ENCODE results near the gene GNAT3. TPM values are rescaled to one million over a fixed set of nuclear protein-coding genes. Genes with fewer than 3 reads are reported as not detected.

Gene GNAT3
- total RNA-seq, 1 donor from 2014 or later, result not detected

GRCh38 chr7:80428161-80429054, 83.5 kb downstream of the GNAT3 start:
- peak; percentile 36 for DNase-seq (ENCODE audit: low read depth)

DNA sequence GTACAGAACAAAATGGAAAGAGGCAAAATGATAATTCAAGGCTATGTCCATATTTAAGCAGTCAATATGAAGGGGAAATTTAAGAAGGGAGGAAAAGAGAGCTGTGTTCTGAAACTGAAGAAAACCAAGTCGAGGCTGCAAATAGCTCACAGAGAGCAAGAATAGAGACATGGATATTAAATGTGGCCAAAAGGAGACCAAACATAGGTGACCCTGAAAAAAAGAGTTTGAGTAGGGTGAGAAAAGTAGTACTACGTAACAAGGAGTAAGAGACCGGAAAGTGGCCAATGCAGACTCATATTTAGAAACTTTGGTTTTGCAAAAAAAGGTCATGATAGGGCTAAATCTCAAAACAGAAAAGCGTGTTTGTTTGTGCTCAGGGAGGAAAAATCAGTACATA, 84.6 kb downstream of the GNAT3 start:
- no peak overlapping the region for H3K27ac ChIP-seq (ENCODE audit: low read depth, low read length)
- H3K4me1 ChIP-seq (ENCODE audit: insufficient read depth, low read length), result no peaks in the 10 kb centered on the region
- Mint-ChIP-seq H3K27ac (ENCODE audit: unreplicated experiment) (no peak overlapping the region), H3K4me3 (ENCODE audit: unreplicated experiment) (no peak overlapping the region), H3K4me1 (ENCODE audit: low read depth, unreplicated experiment) (no peaks in the 10 kb centered on the region), H3K9me3 (ENCODE audit: unreplicated experiment) (no peaks in the 10 kb centered on the region), H3K27me3 (ENCODE audit: low read depth, unreplicated experiment) (no peaks in the 10 kb centered on the region), H3K36me3 (ENCODE audit: low read depth, unreplicated experiment) (no peaks in the 10 kb centered on the region)
- no peaks in the 10 kb centered on the region for H3K27me3 ChIP-seq (ENCODE audit: insufficient read depth, low read length)
- FAIRE-seq, result peak; percentile 23
- TF ChIP-seq, protein P1, sequence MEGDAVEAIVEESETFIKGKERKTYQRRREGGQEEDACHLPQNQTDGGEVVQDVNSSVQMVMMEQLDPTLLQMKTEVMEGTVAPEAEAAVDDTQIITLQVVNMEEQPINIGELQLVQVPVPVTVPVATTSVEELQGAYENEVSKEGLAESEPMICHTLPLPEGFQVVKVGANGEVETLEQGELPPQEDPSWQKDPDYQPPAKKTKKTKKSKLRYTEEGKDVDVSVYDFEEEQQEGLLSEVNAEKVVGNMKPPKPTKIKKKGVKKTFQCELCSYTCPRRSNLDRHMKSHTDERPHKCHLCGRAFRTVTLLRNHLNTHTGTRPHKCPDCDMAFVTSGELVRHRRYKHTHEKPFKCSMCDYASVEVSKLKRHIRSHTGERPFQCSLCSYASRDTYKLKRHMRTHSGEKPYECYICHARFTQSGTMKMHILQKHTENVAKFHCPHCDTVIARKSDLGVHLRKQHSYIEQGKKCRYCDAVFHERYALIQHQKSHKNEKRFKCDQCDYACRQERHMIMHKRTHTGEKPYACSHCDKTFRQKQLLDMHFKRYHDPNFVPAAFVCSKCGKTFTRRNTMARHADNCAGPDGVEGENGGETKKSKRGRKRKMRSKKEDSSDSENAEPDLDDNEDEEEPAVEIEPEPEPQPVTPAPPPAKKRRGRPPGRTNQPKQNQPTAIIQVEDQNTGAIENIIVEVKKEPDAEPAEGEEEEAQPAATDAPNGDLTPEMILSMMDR (IDR thresholded peaks at IDR 0.05; ENCODE audit: insufficient read depth, low read depth, low read length), result no peak
- TF ChIP-seq EZH2 (IDR thresholded peaks at IDR 0.05; ENCODE audit: insufficient read depth, low read length), result no peak
- no peak overlapping the region for H3K4me3 ChIP-seq (ENCODE audit: insufficient read depth, low read depth, low read length)
- H3K4me2 ChIP-seq (ENCODE audit: low read length), result no peak overlapping the region
- no peaks in the 10 kb centered on the region for H3K9me3 ChIP-seq (ENCODE audit: insufficient read depth, low read depth, low read length)
- H4K20me1 ChIP-seq (ENCODE audit: insufficient read depth, low read length), result no peaks in the 10 kb centered on the region
- DNase-seq (ENCODE audit: low read depth), result no peak
- H3K36me3 ChIP-seq (ENCODE audit: insufficient read depth, low read length), result no peaks in the 10 kb centered on the region
- H3K9ac ChIP-seq (ENCODE audit: low read length), result no peak overlapping the region
- H2AFZ ChIP-seq (ENCODE audit: low read depth, low read length), result no peak overlapping the region
- no peaks in the 10 kb centered on the region for H3K79me2 ChIP-seq (ENCODE audit: insufficient read depth, low read length)

More at GRCh38 chr7:80428161-80429054, 83.5 kb downstream of the GNAT3 start:
- H3K9me3 Mint-ChIP-seq (ENCODE audit: unreplicated experiment), result no peaks in the 10 kb centered on the region
- H3K36me3 ChIP-seq (ENCODE audit: insufficient read depth, low read length), result no peaks in the 10 kb centered on the region
- H3K4me1 Mint-ChIP-seq (ENCODE audit: low read depth, unreplicated experiment), result no peaks in the 10 kb centered on the region
- TF ChIP-seq EZH2 (IDR thresholded peaks at IDR 0.05; ENCODE audit: insufficient read depth, low read length), result no peak
- TF ChIP-seq, protein P1 (IDR thresholded peaks at IDR 0.05; ENCODE audit: insufficient read depth, low read depth, low read length), result peak; percentile 72
- H3K27ac Mint-ChIP-seq (ENCODE audit: unreplicated experiment), result no peak overlapping the region
- no peaks in the 10 kb centered on the region for H4K20me1 ChIP-seq (ENCODE audit: insufficient read depth, low read length)
- no peak overlapping the region for H3K27ac ChIP-seq (ENCODE audit: low read depth, low read length)
- no peak overlapping the region for H2AFZ ChIP-seq (ENCODE audit: low read depth, low read length)
- H3K4me3 Mint-ChIP-seq (ENCODE audit: unreplicated experiment), result no peak overlapping the region
- no peaks in the 10 kb centered on the region for H3K36me3 Mint-ChIP-seq (ENCODE audit: low read depth, unreplicated experiment)
- H3K27me3 ChIP-seq (ENCODE audit: insufficient read depth, low read length), result no peaks in the 10 kb centered on the region
- no peak overlapping the region for H3K4me3 ChIP-seq (ENCODE audit: insufficient read depth, low read depth, low read length)
- peak; percentile 97 for FAIRE-seq
- H3K9ac ChIP-seq (ENCODE audit: low read length), result no peak overlapping the region
- peak overlapping the region; percentile 4 for H3K4me2 ChIP-seq (ENCODE audit: low read length)
- H3K27me3 Mint-ChIP-seq (ENCODE audit: low read depth, unreplicated experiment), result no peaks in the 10 kb centered on the region
- H3K79me2 ChIP-seq (ENCODE audit: insufficient read depth, low read length), result no peaks in the 10 kb centered on the region
- no peaks in the 10 kb centered on the region for H3K9me3 ChIP-seq (ENCODE audit: insufficient read depth, low read depth, low read length)
- no peaks in the 10 kb centered on the region for H3K4me1 ChIP-seq (ENCODE audit: insufficient read depth, low read length)

- Histone ChIP-seq H3K79me2 (ENCODE audit: insufficient read depth, low read length) (no peaks in the 10 kb centered on the region), H3K9me3 (ENCODE audit: insufficient read depth, low read depth, low read length) (no peaks in the 10 kb centered on the region), H3K36me3 (ENCODE audit: insufficient read depth, low read length) (no peaks in the 10 kb centered on the region), H3K9ac (ENCODE audit: low read length) (no peak overlapping the region), H2AFZ (ENCODE audit: low read depth, low read length) (no peak overlapping the region), H3K27me3 (ENCODE audit: insufficient read depth, low read length) (no peaks in the 10 kb centered on the region), H4K20me1 (ENCODE audit: insufficient read depth, low read length) (no peaks in the 10 kb centered on the region), H3K27ac (ENCODE audit: low read depth, low read length) (no peak overlapping the region), H3K4me1 (ENCODE audit: insufficient read depth, low read length) (no peaks in the 10 kb centered on the region), H3K4me2 (ENCODE audit: low read length) (no peak overlapping the region), H3K4me3 (ENCODE audit: insufficient read depth, low read depth, low read length) (no peak overlapping the region)
- Mint-ChIP-seq H3K36me3 (ENCODE audit: low read depth, unreplicated experiment) (no peaks in the 10 kb centered on the region), H3K4me3 (ENCODE audit: unreplicated experiment) (no peak overlapping the region), H3K9me3 (ENCODE audit: unreplicated experiment) (no peaks in the 10 kb centered on the region), H3K27ac (ENCODE audit: unreplicated experiment) (no peak overlapping the region), H3K4me1 (ENCODE audit: low read depth, unreplicated experiment) (no peaks in the 10 kb centered on the region), H3K27me3 (ENCODE audit: low read depth, unreplicated experiment) (no peaks in the 10 kb centered on the region)
- DNase-seq (ENCODE audit: low read depth) (no peak), FAIRE-seq (peak; percentile 59)
- TF ChIP-seq, protein P1 (IDR thresholded peaks at IDR 0.05; ENCODE audit: insufficient read depth, low read depth, low read length), result no peak
- no peak for TF ChIP-seq EZH2 (IDR thresholded peaks at IDR 0.05; ENCODE audit: insufficient read depth, low read length)
Observed at GRCh38 chr7:80420876-80421275, 91.0 kb downstream of the GNAT3 start.

Measured in astrocyte (in vitro differentiated cells and primary cell).